Prostate gland (tissue), 2 donors: Measurements from ENCODE around the gene MXD3.

Source experiments
- CTCF ChIP-seq, 4 experiments: fragments of 200-600 bp in 2 of 4; fragments of 450-650 bp in 2 of 4; sonication (generic) in 2 of 4; IDR thresholded peaks; 1 replicate in 3 of 4; 2 replicates in 1 of 4; pipeline ENCODE4 v1.5.1; 2016 to 2019; ENCODE audit warnings: antibody characterized with exemption in 4 of 4, mild to moderate bottlenecking in 2 of 4, moderate library complexity in 2 of 4
- POLR2AphosphoS5 ChIP-seq: sonication (generic); formaldehyde crosslinking; IDR thresholded peaks from one replicate; pipeline ENCODE4 v1.6.1; 2017; ENCODE audit warnings: antibody characterized with exemption

- TF ChIP-seq CTCF (IDR thresholded peaks at IDR 0.05) (no peak), POLR2AphosphoS5 (no peak)
These were observed 20.7 kb downstream of the MXD3 start for GRCh38 chr5:177290816-177291596.
